NCI-H446 treated with DMSO at 0.1 percent for 48 hours (cell line): ENCODE results near the gene MAP3K21.
A peak's percentile ranks its signal among the peaks of the same experiment; 100 is the strongest.

Source experiments
- DNase-seq: peaks from one replicate; lab custom pipeline; 2025; lab: John Stamatoyannopoulos, UW

The MAP3K21 gene

GRCh38 chr1:233327651-233328141 is at the start of gene MAP3K21:
MAP3K21 (plus strand) TSS chr1:233327724; CDS start chr1:233328029, 305 bp downstream.
- DNase-seq = no peak

GRCh38 chr1:233278631-233279030 is 48.9 kb upstream of the MAP3K21 start:
- no peak for DNase-seq

GRCh38 chr1:233279971-233280370 is 47.6 kb upstream of the MAP3K21 start:
- DNase-seq = no peak

GRCh38 chr1:233281711-233282581 is 45.6 kb upstream of the MAP3K21 start:
- DNase-seq = no peak

GRCh38 chr1:233282582-233282886 is 45.0 kb upstream of the MAP3K21 start:
- no peak for DNase-seq

- DNase-seq = no peak
Observed at GRCh38 chr1:233289676-233290075, 37.8 kb upstream of the MAP3K21 start.

GRCh38 chr1:233290396-233291034 is 37.0 kb upstream of the MAP3K21 start:
- DNase-seq = no peak

- no peak for DNase-seq
Observed at GRCh38 chr1:233293556-233294446, 33.7 kb upstream of the MAP3K21 start.

- no peak for DNase-seq
Observed at GRCh38 chr1:233294913-233295236, 32.6 kb upstream of the MAP3K21 start.

- peak; percentile 32 for DNase-seq
Observed at GRCh38 chr1:233295237-233295974, 32.1 kb upstream of the MAP3K21 start, which contains the start of gene PCNX2. PCNX2 (minus strand) TSS chr1:233295725; CDS start chr1:233295478, 247 bp downstream.

GRCh38 chr1:233295975-233296322 is 31.6 kb upstream of the MAP3K21 start:
- no peak for DNase-seq

GRCh38 chr1:233299450-233299849 is 28.1 kb upstream of the MAP3K21 start:
- no peak for DNase-seq

- DNase-seq = no peak
Observed at GRCh38 chr1:233300326-233300725, 27.2 kb upstream of the MAP3K21 start.

GRCh38 chr1:233304489-233305102 is 22.9 kb upstream of the MAP3K21 start:
- no peak for DNase-seq

- DNase-seq = no peak
Observed at GRCh38 chr1:233313434-233314155, 13.9 kb upstream of the MAP3K21 start.

GRCh38 chr1:233315718-233316301 is 11.7 kb upstream of the MAP3K21 start:
- DNase-seq = no peak

GRCh38 chr1:233316473-233316872 is 11.1 kb upstream of the MAP3K21 start:
- DNase-seq = no peak

- no peak for DNase-seq
Observed at GRCh38 chr1:233319272-233319671, 8.3 kb upstream of the MAP3K21 start.

- no peak for DNase-seq
Observed at GRCh38 chr1:233320023-233320422, 7.5 kb upstream of the MAP3K21 start.

GRCh38 chr1:233323718-233324117 is 3.8 kb upstream of the MAP3K21 start:
- DNase-seq = no peak
